ENCODE data around the gene GALNT7.

DNA sequence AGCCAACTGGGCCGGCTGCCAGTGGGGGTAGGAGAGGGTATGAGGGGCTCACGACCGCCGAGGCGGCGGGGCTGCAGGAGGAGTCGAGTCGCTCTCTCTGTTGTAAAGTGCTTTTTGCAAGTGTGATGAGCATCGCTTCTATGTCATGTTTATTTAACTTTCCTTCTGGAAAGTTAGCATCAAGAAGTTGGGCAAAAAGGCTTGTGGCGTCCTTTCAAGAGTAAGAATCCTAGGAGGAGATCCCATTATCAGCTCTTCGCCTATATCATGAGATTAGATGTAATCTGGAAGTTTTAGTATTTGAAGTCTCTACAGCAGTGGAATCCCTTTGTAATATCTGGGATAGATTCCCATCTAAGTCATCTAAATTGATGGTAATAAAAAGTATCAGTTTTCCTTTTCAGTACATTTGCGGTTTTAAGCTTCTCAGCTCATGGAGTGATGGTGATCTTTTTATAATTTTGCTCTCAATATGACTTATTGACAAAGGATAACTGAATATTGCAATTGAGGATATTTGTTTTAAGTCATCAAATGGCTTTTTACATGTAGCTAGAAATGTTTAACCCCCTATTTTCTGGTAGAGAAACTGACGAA, 1.7 kb downstream of the GALNT7 start:
- TF ChIP-seq, protein P1, sequence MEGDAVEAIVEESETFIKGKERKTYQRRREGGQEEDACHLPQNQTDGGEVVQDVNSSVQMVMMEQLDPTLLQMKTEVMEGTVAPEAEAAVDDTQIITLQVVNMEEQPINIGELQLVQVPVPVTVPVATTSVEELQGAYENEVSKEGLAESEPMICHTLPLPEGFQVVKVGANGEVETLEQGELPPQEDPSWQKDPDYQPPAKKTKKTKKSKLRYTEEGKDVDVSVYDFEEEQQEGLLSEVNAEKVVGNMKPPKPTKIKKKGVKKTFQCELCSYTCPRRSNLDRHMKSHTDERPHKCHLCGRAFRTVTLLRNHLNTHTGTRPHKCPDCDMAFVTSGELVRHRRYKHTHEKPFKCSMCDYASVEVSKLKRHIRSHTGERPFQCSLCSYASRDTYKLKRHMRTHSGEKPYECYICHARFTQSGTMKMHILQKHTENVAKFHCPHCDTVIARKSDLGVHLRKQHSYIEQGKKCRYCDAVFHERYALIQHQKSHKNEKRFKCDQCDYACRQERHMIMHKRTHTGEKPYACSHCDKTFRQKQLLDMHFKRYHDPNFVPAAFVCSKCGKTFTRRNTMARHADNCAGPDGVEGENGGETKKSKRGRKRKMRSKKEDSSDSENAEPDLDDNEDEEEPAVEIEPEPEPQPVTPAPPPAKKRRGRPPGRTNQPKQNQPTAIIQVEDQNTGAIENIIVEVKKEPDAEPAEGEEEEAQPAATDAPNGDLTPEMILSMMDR (conservative IDR thresholded peaks at IDR 0.05; ENCODE audit: low read depth, low read length) = no peak
- TF ChIP-seq EZH2phosphoT487 (IDR thresholded peaks at IDR 0.05; ENCODE audit: borderline replicate concordance, low read length) (no peak), EZH2 (IDR thresholded peaks at IDR 0.05; ENCODE audit: low read length, unreplicated experiment) (no peak)

All from PC-3 (cell line).